Left ventricle myocardium inferior (tissue), 1 donor: ENCODE data around the gene CHL1. TPM values are rescaled to one million over a fixed set of nuclear protein-coding genes. Genes with fewer than 3 reads are reported as not detected.

Experiments
- DNase-seq: peaks from one replicate; pipeline ENCODE4 v3.0.0-alpha.2; 2020
- H3K27ac ChIP-seq: fragments of 200-600 bp; replicated peaks from 2 replicates; pipeline ENCODE4 v1.8.0; 2021
- H3K27me3 ChIP-seq: fragments of 200-600 bp; 2 replicates; pipeline ENCODE4 v1.8.0; 2021; ENCODE audit warnings: low read depth
- H3K36me3 ChIP-seq: fragments of 200-600 bp; 2 replicates; pipeline ENCODE4 v1.8.0; 2021
- H3K4me1 ChIP-seq: fragments of 200-600 bp; 2 replicates; pipeline ENCODE4 v1.8.0; 2021
- H3K4me3 ChIP-seq: fragments of 200-600 bp; 2 replicates; pipeline ENCODE4 v1.8.0; 2021; ENCODE audit warnings: mild to moderate bottlenecking, moderate library complexity
- H3K9me3 ChIP-seq: fragments of 200-600 bp; replicated peaks from 2 replicates; pipeline ENCODE4 v1.8.0; 2021
- CTCF ChIP-seq: fragments of 200-600 bp; IDR thresholded peaks from 2 replicates; pipeline ENCODE4 v1.8.0; 2021; ENCODE audit warnings: antibody characterized with exemption, mild to moderate bottlenecking, borderline replicate concordance
- intact Hi-C: fragments of 100-400 bp; cut with micrococcal nuclease; formaldehyde crosslinking; loops from one replicate; pipeline ENCODE4 v1.11.0; 2022
- total RNA-seq: library from RNA; stranded (reverse); fragmentation: NEBNext Ultra II Directional; extraction: Animal tissue kit (Norgen Biotek cat#: 25700); gene quantifications from one replicate; pipeline ENCODE4 v1.2.1, GENCODE V29; 2021
- donor health status: DM: no; HTN: yes; CAD: no; lungs with severe emphysema.

The CHL1 gene
- total RNA-seq, 1 donor from 2014 or later = 8.8 TPM

DNA sequence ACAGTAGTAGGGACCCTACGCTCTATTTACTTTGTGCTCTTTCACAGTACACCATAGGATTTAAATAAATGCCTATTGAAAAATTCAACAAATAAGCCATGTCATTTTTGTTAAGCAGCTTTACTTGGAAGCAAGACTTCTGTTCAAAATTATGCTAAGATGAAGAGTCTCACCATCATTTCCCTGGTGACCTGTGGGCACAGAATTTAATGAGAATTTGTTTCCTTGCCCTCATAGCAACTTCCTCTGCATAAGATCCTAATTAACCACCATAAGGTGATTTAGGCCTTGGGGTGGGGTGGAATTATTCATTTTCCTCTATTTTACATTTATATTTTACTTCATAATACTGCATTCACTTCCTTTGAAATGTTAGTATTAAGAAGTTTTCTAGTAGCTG, 70.5 kb downstream of the CHL1 start:
- no peak for TF ChIP-seq CTCF
- no peak for DNase-seq
- intact Hi-C loops = no loop called here
- Histone ChIP-seq H3K27me3 (no peaks in the 10 kb centered on the region), H3K9me3 (no peaks in the 10 kb centered on the region), H3K4me1 (no peaks in the 10 kb centered on the region), H3K4me3 (no peak overlapping the region), H3K36me3 (no peaks in the 10 kb centered on the region), H3K27ac (no peak overlapping the region)

DNA sequence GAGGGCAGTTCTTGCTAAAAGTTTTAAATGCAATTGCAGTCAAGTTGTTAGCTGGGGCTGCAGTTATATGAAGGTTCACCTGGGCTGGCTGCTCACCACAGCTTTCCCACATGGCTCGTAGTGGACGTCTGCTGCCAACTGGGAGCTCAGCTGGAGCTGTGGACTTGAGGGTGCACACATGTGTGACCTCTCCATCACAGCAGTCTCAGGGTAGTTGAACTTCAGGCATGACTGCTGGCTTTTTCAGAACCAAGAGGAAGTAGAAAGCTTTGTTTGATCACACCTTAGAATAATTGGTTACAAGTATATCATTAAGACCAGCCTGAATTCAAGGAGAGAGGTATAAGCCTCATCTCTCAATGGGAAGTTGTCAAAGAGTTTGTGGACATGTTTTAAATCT, 74.1 kb downstream of the CHL1 start:
- H3K36me3 ChIP-seq = no peaks in the 10 kb centered on the region
- H3K27me3 ChIP-seq = no peaks in the 10 kb centered on the region
- no peak for TF ChIP-seq CTCF
- intact Hi-C loops = no loop called here
- no peaks in the 10 kb centered on the region for H3K9me3 ChIP-seq
- no peak overlapping the region for H3K4me3 ChIP-seq
- no peaks in the 10 kb centered on the region for H3K4me1 ChIP-seq
- no peak overlapping the region for H3K27ac ChIP-seq
- DNase-seq = no peak

GRCh38 chr3:274927-275326, 78.4 kb downstream of the CHL1 start:
- no peaks in the 10 kb centered on the region for H3K4me1 ChIP-seq
- no peak overlapping the region for H3K27ac ChIP-seq
- H3K4me3 ChIP-seq = no peak overlapping the region
- no peak for DNase-seq
- intact Hi-C loops = no loop called here
- TF ChIP-seq CTCF = no peak
- H3K9me3 ChIP-seq = no peaks in the 10 kb centered on the region
- no peaks in the 10 kb centered on the region for H3K36me3 ChIP-seq
- no peaks in the 10 kb centered on the region for H3K27me3 ChIP-seq

GRCh38 chr3:277873-278272, 81.3 kb downstream of the CHL1 start:
- Histone ChIP-seq H3K36me3 (no peaks in the 10 kb centered on the region), H3K27ac (no peak overlapping the region), H3K4me1 (no peaks in the 10 kb centered on the region), H3K4me3 (no peak overlapping the region), H3K9me3 (peaks cover 6% of the 10 kb centered on the region), H3K27me3 (no peaks in the 10 kb centered on the region)
- TF ChIP-seq CTCF = no peak
- intact Hi-C loops = no loop called here
- no peak for DNase-seq

DNA sequence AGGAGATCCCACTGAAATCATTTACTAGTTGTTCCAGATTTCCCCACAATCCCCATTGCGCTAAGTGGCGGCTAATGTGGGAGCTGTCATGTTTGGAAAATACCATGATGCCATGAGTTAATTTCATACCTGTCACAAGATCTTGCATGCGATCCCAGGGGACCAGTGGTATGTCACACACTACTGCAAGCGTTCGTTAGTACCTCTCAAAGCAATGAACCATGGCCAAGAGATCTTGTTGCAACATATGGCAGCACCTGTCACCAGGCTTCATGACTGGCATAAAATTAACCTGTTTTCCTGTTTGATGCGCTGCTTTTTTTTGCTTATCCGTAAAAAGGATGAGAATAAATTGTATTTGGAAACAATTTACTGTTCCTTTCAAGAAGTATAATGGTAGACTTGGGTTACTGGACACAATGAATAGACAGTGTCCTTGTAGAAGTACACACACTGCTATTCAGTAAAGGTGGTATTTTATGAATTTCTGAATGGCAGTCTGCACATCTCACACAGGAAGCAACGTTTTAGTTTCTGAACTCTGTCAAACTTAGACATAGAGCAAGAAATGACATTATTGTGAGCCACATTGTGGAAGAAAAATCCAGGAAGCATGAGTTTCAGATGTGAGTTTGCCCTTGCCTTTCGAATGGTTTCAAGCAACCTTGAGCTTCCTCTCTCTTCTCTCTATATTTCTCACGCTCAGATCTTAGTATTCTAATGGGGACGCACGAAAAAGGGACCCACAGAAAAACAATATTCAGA, 81.9 kb downstream of the CHL1 start:
- peaks cover 6% of the 10 kb centered on the region for H3K9me3 ChIP-seq
- no peaks in the 10 kb centered on the region for H3K27me3 ChIP-seq
- no peaks in the 10 kb centered on the region for H3K4me1 ChIP-seq
- H3K36me3 ChIP-seq = no peaks in the 10 kb centered on the region
- H3K4me3 ChIP-seq = no peak overlapping the region
- intact Hi-C loops = no loop called here
- no peak for DNase-seq
- TF ChIP-seq CTCF = no peak
- no peak overlapping the region for H3K27ac ChIP-seq
